Breast epithelium (tissue), 3 donors: ENCODE measurements around the gene ANKRD39.

Experiments
- CTCF ChIP-seq, 3 donors: fragments of 450-650 bp; IDR thresholded peaks; one replicate each; pipeline ENCODE4 v1.5.1; 2016 to 2017; ENCODE audit warnings: antibody characterized with exemption in 3 of 3, mild to moderate bottlenecking in 3 of 3, moderate library complexity in 3 of 3
- POLR2A ChIP-seq: fragments of 450-650 bp; IDR thresholded peaks from one replicate; pipeline ENCODE4 v1.6.1; 2016; ENCODE audit warnings: antibody characterized with exemption, mild to moderate bottlenecking, moderate library complexity
- POLR2AphosphoS5 ChIP-seq, 3 donors: sonication (generic); formaldehyde crosslinking; IDR thresholded peaks; one replicate each; pipeline ENCODE4 v1.6.1; 2017; ENCODE audit warnings: antibody characterized with exemption in 3 of 3

- TF ChIP-seq POLR2A (no peak), CTCF (IDR thresholded peaks at IDR 0.05) (no peak), POLR2AphosphoS5 (IDR thresholded peaks at IDR 0.05) (no peak)
Observed at GRCh38 chr2:96830044-96830562, 27.7 kb downstream of the ANKRD39 start.
